Daoy (cell line): ENCODE data around the gene CDK3. TPM values are rescaled to one million over a fixed set of nuclear protein-coding genes. Genes with fewer than 3 reads are reported as not detected.
A peak's percentile ranks its signal among the peaks of the same experiment; 100 is the strongest.
"Not testable (repeated sequence)": the region's sequence is repeated elsewhere in the genome, so short reads cannot be mapped to it uniquely, and the experiment has no call there.

Experiments
- DNase-seq: peaks from one replicate; pipeline ENCODE4 v3.0.0-alpha.2; 2015; ENCODE audit warnings: low read depth
- total RNA-seq: library from RNA; depleted of rRNA; stranded (reverse); fragments of >200 nt; shearing (Covaris generic); gene quantifications from 2 replicates; pipeline ENCODE4 v1.2.3, GENCODE V29; 2014; rRNA removed

The CDK3 gene
- total RNA-seq: 1.3 and 1.5 TPM in 2 replicates

DNA sequence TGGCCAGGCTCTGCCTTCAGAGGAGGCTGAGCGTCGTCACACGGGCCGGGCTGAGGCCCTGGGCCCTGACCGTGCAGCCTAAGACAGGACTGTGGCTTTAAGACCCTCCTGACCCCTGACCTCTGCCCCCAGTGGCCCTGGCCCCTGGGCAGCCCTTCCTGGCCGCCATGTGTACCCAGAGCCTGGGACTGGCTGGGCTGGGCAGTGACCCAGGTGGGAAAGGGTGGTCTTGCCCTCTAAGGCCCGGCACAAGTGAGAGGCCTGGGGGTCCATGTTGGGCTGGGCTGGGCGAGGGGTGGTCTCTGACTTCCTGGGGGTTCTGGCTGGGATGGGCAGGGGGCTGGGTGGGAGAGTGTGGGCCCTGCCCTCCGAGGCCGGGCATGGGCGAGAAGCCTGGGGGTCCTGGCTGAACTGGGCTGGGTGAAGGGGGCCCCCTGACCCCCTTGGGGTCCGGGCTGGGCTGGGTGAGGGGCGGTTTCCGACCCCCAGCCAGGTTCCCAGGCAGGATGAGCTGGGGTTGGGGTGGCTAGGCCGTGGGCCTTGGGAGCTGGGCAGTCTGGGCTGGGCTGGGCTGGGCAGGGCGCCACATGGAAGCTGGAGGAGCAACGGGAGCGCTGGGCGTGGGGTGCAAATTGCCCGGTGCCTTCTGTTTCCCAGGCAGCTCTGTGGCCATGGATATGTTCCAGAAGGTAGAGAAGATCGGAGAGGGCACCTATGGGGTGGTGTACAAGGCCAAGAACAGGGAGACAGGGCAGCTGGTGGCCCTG lies at the start of gene CDK3:
TSS of gene CDK3 (plus strand) at position 101 of the 767 bp plus-strand sequence. CDS start at position 672, 571 bp downstream.
- no peak for DNase-seq

DNA sequence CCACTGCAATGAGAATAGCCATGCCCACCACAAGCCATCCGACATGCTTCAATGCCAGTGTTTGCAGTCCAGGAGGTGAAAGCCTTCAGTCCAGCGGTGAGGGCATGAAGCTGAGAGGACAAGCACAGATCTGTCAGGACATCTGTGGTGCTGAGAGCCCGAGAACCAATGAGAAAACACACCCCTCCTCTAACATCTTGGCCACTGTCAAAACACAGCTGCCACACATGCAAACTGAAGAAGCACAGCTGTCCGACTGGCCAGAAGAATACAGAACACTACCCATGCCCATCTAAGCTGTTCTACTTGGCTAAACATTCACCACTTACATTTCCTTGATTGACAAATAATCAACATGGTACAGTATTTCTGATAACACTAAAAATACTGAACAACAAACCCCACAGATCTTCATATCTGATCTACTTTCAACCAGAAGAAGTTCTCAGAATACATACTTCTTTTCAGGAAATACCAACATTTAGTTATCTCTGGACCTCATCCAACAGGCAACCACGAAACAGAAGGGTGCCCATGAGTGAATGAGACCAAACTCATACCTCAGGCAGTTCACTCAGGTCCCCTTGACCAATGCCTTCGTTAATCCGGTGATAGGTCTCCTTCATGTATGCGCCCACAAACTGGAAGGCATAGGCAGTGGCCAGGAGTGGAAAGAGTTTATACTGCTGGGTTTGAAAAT lies 49.6 kb upstream of the CDK3 start:
- DNase-seq: no peak

DNA sequence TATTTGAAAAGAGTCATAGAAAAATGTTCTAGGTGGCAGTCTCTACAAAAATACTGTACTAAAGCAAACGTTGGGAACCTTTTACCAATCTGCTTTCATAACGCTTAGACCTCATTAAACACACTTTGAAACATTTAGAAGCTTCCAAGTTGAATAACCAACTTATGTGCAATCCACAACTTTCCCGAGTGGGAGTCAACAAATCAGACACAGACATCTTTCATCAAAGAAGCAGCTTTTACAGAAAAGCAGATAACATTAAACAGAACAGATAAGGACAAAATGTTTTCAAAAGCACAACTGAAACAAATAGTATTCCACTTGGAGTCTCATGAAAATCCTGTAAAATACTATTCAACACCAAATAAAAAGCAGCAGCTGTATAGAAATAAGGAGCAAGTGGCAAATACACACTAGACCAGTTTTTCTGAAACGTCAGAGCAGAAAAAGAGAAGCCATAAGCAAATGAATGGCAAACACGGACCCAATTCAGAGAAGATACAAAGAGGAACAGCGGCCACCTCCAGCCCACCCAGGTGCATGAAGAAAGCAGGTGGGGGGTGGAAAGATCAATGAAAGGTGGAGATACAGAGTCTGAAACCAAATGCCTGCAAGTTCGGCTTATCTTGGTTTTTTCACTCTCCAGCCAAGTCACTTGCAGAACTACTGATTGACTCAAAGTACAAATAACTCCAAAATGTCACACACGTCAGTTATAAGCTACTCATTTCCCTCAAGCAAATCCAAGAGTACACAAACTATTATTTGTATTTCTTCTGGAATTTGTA lies 41.4 kb upstream of the CDK3 start:
- DNase-seq: no peak

DNA sequence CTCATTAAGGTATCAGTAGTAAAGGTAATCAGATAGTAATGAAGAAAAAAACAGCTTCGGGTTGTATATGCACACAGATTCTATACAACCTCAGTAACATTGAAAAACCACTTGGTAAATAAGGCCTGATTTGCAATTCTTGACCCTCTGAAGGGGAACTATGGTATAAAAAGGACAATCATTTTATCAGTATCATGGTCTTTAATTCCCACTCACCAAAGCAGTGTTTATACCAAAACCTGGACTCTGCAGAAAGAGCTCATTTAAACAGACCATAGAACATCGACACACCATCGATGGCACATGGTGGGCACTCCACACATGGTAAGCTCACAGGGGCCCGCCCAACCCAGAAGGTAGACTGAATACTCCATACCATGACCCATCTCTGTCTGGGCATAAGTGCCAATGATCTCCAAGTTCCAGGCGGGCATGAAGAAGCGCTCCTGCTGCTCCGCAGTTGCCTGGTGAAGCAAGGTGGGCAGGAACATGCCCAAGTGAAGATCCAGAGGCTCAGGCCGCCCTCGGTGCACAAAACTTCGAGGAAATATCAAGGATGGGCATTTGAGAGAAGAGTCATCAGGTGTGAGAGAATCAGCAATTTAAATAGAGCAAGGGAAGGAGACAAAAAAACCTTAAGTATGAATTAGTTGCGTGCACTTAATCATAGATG lies 40.7 kb upstream of the CDK3 start:
- no peak for DNase-seq

DNA sequence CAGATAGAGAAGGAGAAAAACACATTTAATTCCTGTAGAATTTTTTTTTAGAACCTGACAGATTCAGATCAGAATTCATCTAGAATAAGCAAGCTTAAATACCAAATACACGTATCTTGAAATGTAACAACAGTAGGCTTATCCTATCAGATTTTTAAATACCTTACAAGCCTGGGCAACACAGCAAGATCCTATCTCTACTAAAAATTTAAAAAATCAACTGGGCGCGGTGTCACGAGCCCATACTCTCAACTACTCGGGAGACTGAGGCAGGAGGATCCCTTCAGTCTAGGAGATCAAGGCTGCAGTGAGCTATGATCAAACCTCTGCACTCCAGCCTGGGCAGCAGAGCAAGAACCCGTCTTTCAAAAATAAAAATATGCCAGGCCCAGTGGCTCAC lies 35.2 kb upstream of the CDK3 start:
- DNase-seq: no peak

DNA sequence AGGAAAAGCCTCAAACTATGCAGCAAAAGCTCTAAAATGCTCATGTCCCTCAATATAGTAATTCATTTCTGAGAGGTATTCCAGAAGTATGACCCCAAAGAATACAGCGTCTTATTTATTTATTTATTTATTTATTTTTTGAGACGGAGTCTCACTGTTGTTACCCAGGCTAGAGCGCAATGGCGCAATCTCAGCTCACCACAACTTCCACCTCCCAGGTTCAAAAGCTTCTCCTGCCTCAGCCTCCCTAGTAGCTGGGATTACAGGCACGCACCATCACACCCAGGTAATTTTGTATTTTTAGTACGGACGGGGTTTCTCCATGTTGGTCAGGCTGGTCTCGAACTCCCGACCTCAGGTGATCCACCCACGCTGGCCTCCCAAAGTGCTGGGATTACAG lies 31.6 kb upstream of the CDK3 start:
- not testable (repeated sequence) for DNase-seq

DNA sequence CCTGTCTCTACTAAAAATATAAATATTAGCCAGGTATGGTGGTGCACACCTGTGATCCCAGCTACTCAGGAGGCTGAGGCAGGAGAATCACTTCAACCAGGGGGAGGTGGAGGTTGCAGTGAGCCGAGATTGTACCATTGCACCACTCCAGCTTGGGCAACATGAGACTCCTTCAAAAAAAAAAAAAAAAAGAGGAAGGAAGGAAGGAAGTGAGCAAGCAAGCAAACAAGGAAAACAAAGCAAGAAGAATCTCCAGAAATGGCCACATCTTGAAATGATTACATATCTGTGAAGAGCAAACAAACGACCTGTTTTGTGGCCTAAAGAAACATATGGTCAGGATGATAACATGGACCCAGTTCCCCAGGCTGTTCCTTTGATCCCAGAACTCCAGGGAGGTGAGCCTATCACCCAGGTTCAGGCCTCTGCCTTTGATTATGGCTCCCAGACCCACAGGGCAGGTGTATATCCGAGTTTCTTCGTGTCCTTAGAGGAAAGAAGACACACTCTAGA lies 30.6 kb upstream of the CDK3 start:
- DNase-seq: no peak

DNA sequence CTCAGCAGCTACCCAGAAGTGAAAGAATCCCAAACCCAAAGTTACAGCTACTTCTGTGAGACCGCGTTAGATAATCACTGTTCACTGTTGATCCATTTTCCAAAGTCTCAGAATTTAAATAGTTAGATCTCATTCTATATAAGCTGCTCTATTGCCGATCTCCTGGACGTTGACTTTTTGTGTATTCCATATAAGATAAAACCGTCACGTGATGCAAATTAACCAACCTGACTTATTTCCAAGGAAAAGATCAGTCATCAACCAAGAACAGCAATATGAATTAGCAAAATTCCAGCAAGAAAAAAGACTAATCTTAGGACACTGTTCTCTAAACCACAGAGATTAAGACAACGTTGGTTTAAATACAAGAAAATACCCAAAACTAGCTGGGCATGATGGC lies 30.0 kb upstream of the CDK3 start:
- no peak for DNase-seq

DNA sequence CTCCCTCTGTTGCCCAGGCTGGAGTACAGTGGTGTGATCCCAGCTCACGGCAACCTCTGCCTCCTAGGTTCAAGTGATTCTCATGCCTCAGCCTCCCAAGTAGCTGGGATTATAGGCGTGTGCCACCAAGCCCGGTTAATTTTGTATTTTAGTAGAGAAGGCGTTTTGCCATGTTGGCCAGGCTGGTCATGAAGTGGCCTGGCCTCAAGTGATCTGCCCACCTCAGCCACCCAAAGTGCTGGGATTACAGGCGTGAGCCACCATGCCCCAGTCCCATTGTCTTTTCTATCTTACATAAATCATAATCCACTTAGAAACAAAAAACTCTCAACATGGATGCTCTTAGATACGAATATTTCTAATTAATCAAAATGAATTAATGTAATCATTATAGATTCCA lies 25.5 kb upstream of the CDK3 start:
- DNase-seq: not testable (repeated sequence)

DNA sequence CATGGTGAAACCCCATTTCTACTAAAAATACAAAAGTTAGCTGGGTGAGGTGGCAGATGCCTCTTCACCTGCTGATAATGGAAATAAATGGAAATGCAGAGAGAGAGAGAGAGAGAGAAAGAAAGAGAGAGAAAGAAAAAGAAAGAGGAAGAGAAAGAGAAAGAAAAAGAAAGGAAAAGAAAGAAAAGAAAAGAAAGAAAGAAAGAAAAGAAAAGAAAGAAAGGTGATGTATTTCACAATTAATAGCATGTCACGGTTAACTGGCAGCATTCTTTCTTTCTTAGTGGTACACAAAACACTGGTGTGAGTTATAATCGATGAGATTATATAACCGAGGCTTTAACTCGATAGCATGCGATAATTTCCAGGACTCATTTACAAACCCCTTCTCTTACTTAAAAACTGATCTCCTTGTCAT lies 24.9 kb upstream of the CDK3 start:
- DNase-seq: no peak

DNA sequence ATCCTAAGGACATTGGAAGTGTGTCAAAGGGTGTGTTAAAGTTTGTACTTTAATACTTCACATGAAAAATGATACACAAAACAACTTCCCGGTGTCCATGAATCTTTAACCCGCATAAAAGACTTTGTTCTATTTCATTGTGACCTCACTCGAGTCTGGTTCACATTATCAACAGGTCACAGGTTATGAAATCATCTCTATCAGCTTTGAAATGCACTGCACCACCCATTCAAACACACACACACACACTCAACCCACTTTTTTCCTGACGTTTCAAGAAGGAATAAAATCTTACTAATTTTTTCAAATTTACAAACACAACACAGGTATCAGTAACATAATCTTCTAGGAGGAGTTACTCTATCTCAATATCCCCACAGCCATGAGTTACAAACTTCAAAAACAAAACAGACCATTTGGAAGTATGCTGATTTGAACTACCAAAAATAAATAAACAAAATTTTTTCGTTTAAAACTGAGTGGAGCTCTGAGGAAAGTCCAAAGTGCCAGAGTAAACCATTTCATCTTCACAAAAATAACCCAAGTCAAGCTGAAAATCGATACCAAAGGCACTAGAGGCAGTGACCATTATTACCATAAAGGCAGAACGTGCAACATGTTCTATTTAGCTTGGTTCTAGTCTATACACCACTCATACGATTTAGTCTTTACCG lies 24.3 kb upstream of the CDK3 start:
- DNase-seq: no peak

DNA sequence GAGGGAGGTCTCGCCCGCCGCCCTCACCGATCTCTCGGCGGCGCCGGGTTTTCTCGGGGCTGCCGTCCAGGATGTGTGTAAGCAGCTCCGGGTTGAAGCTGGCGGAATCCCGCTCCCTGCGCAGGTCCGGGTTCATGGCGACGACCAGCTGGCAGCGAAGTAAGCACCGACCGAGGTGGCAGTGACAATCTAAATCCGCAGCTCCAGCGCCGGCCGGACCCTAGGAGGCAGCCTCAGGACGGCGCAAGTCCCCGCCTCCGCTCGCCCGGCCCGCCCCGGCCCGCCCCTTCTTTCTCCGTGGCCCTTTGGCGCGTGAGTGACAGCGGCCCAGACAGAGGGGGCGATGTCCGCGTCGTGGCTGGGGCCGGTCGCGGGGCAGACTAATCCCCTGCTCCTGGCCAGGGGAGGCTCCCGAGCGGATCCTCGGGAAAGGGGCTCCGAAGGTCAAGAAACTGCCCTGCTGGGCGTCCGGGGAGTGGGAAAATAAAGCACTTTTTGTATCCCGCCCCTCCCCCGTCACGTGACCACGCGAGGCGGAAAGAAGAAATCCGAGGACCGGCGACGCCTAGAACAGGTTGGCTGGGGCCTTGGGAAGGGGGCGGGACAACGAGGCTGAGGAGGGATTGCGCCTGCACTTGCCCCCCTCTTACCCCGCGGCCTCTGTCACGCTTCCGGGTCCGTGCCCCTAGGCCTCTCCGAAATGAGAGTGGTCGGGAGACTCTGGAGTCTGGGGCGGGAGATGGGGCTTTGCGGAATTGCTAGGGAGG lies 21.5 kb upstream of the CDK3 start, which contains the start of the genes ACOX1 and TEN1:
TSS of gene ACOX1 (minus strand) at position 229 of the 767 bp plus-strand sequence. CDS start at position 136, 93 bp downstream.
TSS of gene TEN1 (plus strand) at position 303 of the 767 bp plus-strand sequence. CDS start 6,953 bp downstream, outside the sequence.
- peak; percentile 99 for DNase-seq

DNA sequence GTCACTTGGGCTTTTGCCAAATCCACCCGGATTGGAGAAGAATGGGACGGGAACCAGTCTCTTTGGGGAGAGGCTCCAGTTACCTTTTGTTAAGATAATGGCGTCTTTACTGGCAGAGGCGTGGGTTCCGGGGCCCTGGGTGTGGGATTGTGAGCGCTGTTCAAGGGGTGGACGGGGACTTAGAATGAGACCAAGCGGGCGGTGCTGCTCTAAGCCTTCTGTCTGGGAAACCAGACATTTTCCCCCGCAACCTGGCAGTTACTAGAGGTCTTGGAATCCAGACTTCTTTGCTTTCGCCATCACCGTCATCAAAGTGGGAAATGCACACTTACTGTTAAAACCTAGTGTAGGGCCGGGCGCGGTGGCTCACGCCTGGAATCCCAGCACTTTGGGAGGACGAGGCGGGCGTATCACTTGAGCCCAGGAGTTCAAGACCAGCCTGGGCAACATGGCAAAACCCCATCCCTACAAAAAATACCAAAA lies 20.9 kb upstream of the CDK3 start:
- no peak for DNase-seq

DNA sequence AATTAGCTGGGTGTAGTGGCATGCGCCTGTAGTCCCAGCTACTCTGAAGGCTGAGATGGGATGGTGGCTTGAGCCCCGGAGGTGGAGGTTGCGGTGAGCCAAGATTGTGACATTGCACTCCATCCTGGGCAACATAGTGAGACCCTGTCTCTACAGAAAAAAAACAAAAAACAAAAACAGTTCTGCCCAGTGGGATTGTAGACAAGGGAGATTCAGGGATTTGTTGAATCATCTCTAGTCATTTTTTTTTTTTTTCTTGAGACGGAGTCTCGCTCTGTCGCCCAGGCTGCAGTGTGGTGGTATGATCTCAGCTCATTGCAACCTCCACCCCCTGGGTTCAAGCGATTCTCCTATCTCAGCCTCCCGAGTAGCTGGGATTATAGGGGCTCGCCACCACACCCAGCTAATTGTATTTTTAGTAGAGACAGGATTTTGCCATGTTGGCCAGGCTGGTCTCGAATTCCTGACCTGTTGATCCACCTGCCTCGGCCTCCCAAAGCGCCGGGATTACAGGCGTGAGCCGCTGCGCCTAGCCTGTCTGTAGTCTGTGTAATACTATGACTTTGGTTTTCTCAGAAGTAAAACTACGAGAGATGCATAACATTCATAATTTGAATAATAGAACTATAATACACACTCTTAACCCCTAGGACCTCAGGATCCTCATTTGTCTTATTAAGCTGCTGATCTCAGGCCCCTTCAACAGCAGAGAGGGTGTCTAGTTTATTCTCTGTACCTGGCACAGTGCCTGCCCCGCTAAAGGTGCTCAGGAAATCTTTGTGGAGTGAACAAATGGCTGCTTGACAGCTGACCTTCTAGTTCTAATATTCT lies 20.3 kb upstream of the CDK3 start:
- peak; percentile 41 for DNase-seq

DNA sequence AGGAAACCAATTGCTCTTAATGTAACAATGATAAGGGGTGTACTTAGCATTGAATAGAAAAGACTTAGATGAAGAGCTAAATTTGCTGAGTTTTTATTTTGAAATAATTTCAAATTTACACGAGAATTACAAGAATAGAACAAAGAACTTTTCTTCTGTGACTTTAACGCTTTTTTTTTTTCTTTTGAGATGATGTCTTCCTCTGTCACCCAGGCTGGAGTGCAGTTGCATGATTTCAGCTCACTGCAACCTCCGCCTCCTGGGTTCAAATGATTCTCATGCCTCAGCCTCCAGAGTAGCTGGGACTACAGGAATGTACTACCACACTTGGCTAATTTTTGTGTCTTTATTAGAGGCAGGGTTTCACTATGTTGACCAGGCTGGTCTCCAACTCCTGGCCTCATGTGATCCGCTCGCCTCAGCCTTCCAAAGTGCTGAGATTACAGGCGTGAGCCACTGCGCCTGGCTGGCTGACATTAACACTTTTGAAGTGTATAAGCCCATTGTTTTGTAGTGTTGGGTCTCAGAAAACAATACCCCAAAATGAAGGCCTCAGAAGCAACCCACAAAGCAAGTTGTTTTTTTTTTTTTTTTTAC lies 19.5 kb upstream of the CDK3 start:
- DNase-seq: no peak

DNA sequence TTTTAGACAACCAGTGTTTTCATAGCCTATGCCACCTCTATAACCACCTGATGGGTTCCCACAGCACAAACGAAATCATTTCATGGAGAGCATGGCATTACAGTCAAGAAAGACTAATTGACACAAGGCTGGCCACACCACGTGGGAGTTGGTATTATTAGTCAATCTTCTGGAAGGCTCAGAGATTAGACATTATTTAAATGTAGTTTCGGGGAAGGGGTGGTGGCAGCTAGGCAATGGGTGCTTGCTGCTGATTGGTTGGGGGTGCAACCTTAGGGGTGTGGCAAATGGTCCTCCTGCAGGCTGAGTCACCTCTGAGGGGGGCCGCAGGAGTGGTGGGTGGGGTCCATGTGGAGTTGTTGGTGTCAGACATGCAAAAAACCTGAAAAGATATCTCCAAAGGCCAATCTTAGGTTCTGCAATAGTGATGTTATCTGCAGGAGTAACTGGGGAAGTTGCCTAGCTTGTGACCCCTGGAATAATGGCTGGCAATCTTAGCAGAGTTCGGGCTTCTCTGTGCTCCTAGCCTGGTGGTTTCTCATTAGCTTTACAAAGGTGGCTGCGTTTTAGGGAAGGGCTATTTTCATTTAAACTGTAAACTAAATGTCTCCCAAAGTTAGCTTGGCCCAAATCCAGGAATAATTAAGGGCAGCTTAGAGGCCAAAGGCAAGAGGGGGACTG lies 17.0 kb upstream of the CDK3 start:
- peak; percentile 88 for DNase-seq

DNA sequence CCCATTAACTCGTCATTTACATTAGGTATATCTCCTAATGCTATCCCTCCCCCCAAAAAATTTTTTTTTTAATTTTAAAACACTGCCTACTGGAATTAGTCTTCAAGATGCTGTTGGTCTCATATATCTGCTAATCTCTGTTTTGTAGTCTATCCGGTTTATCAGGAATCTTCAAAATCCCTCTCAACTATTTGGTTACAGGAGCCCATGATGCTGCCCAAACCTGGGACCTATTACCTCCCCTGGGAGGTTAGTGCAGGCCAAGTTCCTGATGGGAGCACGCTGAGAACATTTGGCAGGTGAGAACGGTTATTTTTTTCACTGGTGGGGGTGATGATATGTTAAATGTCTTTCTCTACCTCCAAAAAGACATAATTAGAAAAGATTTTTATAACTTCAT lies 14.7 kb upstream of the CDK3 start:
- no peak for DNase-seq

DNA sequence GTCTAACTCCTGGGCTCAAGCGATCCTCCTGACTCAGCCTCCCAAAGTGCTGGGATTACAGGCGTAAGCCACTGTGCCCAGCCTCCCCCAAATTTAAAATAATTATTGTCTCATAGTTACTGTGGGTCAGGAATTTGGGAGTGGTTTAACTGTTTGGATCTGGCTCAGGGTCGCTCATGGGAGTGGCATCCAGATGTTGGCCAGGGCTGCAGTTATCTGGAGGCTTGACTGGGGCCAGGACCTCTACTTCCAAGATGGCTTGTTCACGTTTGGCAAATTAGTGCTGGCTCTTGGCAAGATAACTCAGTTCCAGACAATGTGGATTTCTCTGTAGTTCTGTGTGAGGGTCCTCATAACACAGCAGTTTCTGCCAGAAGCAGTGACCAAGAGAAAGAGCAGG lies 13.6 kb upstream of the CDK3 start:
- DNase-seq: no peak
